ES-I3 (cell line): Measurements from ENCODE around the gene DUS2.
"Not testable (repeated sequence)": the region's sequence is repeated elsewhere in the genome, so short reads cannot be mapped to it uniquely, and the experiment has no call there.

Experiments
- H3K36me3 ChIP-seq: 2 replicates; pipeline ENCODE4 v1.6.1; 2013; ENCODE audit warnings: mild to moderate bottlenecking, low read length, control low read depth, moderate library complexity; ENCODE audit not compliant: insufficient read depth
- H3K4me1 ChIP-seq: 2 replicates; pipeline ENCODE4 v1.6.1; 2013; ENCODE audit warnings: mild to moderate bottlenecking, control low read depth, low read length; ENCODE audit not compliant: insufficient read depth
- H3K9ac ChIP-seq: 2 replicates; pipeline ENCODE4 v1.6.1; 2013; ENCODE audit warnings: low read depth, mild to moderate bottlenecking, low read length, moderate library complexity
- H3K9me3 ChIP-seq: 2 replicates; pipeline ENCODE4 v1.6.1; 2013; ENCODE audit warnings: mild to moderate bottlenecking, low read length, moderate library complexity; ENCODE audit not compliant: control insufficient read depth, insufficient read depth

The DUS2 gene

DNA sequence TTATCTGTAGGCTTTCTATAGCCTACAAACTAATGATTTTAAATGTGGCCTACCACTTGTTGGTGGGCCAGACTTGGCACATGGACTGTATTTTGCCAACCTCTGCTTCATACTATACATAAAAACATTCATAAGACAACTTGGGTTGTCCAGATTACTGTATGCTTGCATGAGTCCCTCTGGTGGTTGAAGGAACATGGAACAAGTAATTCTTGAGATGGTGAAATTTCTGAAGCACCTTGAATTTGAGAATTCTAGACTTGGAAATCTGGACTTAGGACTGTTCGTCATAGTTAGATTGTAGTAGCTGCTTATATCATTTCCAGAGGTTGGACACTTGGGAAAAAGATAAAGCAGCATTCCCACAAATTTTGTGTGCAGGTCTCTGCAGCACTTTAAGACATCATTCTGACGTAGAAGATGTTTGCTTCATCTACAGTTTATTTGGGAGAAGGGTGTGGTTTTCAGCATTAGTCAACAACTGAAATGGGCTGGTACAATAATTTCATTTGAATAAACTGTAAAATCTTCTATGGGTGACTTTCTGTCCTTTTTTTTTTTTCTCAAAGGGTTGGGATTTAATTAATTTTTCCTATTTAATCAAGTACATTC is 93.3 kb downstream of the DUS2 start:
- Histone ChIP-seq H3K9ac (no peak overlapping the region), H3K4me1 (no peaks in the 10 kb centered on the region), H3K9me3 (no peaks in the 10 kb centered on the region), H3K36me3 (no peaks in the 10 kb centered on the region)

DNA sequence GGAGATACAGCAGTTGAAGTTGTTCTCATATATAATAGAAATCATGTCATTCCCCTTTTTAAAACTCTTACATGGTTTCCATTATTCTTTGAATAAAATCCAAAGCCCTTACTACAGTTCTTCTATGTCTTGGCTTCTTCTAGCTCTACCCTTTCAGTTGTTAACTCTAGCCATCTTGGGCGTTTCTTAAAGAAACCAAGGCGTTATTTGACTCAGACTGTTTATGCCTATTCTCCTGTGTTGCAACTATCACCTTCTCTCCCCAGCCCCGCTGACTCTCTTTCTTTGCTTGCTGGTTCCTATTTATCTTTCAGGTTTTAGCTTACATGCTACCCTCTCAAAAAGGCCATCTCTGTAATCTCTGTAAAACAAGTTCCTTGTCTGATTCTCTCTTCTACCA is 94.8 kb downstream of the DUS2 start:
- H3K9ac ChIP-seq: no peak overlapping the region

DNA sequence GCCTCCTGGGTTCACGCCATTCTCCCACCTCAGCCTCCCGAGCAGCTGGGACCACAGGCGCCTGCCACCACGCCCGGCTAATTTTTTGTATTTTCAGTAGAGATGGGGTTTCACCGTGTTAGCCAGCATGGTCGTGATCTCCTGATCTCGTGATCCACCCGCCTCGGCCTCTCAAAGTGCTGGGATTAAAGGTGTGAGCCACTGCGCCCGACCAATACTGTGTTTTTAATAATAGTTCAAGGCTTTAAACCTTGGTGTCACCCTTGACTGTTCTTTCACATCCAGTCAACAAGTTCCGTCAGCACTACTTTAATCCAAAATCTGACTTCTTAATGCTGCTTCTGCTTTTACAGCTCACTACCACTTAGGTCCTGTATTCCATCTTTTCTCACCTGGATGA is 95.9 kb downstream of the DUS2 start:
- H3K36me3 ChIP-seq, H3K4me1 ChIP-seq, H3K9ac ChIP-seq, H3K9me3 ChIP-seq: not testable (repeated sequence)

More for the DNA sequence above, 94.8 kb downstream of the DUS2 start:
- no peaks in the 10 kb centered on the region for H3K4me1 ChIP-seq
- no peaks in the 10 kb centered on the region for H3K36me3 ChIP-seq
- no peaks in the 10 kb centered on the region for H3K9me3 ChIP-seq

DNA sequence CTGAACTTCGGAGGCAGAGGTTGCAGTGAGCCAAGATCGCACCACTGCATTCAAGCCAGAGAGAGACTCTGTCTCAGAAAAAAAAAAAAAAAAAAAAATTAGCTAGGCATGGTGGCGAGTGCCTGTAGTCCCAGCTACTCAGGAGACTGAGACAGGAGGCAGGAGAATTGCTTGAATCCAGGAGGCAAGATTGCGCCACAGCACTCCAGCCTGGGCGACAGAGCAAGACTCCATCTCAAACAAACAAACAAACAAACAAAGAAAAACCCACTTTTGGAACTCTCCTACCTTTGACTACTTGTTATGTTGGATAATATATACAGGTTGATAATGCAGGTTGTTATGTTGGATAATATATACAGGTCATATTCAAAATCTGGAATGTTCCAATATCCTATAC is 97.4 kb downstream of the DUS2 start:
- H3K9me3 ChIP-seq, H3K36me3 ChIP-seq, H3K9ac ChIP-seq, H3K4me1 ChIP-seq: not testable (repeated sequence)

DNA sequence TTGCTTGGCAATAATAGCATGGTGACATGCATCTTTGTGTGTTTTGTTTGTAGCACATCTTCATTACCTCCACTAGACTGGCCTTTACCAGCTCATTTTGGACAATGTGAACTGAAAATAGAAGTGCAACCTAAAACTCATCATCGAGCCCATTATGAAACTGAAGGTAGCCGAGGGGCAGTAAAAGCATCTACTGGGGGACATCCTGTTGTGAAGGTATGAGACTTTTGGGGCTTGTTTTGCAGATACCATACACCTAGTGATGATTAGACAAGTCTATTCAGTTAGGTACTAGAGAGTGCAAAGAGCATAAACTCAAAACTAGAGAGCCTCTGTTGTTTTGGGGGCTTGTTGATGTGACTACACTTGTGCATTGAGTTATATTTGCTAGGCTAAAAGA is 103.3 kb downstream of the DUS2 start:
- Histone ChIP-seq H3K9me3 (no peaks in the 10 kb centered on the region), H3K4me1 (no peaks in the 10 kb centered on the region), H3K36me3 (no peaks in the 10 kb centered on the region), H3K9ac (no peak overlapping the region)

DNA sequence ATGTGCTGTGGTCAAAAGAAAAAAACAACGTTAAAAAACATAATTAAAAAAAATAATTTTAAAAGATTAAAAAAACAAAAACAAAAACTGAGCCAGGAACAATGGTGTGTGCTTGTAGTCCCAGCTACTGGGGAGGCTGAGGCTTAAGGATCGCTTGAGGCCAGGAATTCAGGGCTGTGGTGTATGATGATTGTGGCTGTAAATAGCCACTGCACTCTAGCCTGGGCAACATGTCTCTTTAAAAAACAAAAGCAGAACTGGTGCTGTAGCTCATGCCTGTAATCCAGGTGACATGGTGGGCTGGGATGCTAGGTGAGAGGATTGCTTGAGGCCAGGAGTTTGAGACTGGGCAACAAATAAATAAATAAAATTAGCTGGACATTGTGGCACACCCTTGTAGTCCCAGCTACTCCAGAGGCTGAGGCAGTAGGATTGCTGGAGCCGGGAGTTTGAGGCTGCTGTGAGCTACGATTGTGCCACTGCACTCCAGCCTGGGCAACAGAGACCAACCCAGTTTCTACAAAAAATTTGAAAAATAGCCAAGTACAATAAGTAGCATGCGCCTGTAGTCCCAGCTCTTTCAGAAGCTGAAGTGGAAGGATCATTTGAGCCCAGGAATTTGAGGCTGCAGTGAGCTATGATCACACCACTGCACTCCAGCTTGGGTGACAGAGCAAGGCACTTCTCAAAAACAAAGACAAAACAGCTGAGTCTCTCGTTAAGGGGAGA is 105.7 kb downstream of the DUS2 start:
- Histone ChIP-seq H3K9ac (no peak overlapping the region), H3K9me3 (no peaks in the 10 kb centered on the region), H3K36me3 (no peaks in the 10 kb centered on the region), H3K4me1 (no peaks in the 10 kb centered on the region)
